ACC112 (cell line): Measurements from ENCODE around the gene ANKRD12.

ENCODE experiments used
- H2AFZ ChIP-seq: fragments of 200-600 bp; sonication (generic); one replicate; pipeline ENCODE4 v1.6.0; 2017; ENCODE audit warnings: antibody characterized with exemption, low read length; ENCODE audit not compliant: unreplicated experiment
- H3K27ac ChIP-seq: fragments of 200-600 bp; sonication (generic); 2 replicates; pipeline ENCODE4 v1.5.1; 2014; ENCODE audit warnings: low read depth, mild to moderate bottlenecking, antibody characterized with exemption, low read length, moderate library complexity
- H3K27me3 ChIP-seq: fragments of 200-600 bp; sonication (generic); 2 replicates; pipeline ENCODE4 v1.6.1; 2014; ENCODE audit warnings: mild to moderate bottlenecking, antibody characterized with exemption, low read length, moderate library complexity, mixed read lengths; ENCODE audit not compliant: insufficient read depth
- H3K36me3 ChIP-seq: fragments of 200-600 bp; sonication (generic); 2 replicates; pipeline ENCODE4 v1.6.1; 2016; ENCODE audit warnings: mild to moderate bottlenecking, antibody characterized with exemption, low read length, moderate library complexity, mixed read lengths; ENCODE audit not compliant: insufficient read depth
- H3K4me1 ChIP-seq: fragments of 200-600 bp; sonication (generic); one replicate; pipeline ENCODE4 v1.6.1; 2016; ENCODE audit warnings: low read length, mixed read lengths; ENCODE audit not compliant: insufficient read depth, unreplicated experiment, control insufficient read depth
- H3K4me3 ChIP-seq: fragments of 200-600 bp; sonication (generic); 2 replicates; pipeline ENCODE4 v1.5.1; 2014; ENCODE audit warnings: mild to moderate bottlenecking, low read depth, low read length
- H3K79me2 ChIP-seq: fragments of 200-600 bp; sonication (generic); one replicate; pipeline ENCODE4 v1.6.0; 2016; ENCODE audit warnings: low read length; ENCODE audit not compliant: control insufficient read depth, unreplicated experiment, insufficient read depth

The ANKRD12 gene

DNA sequence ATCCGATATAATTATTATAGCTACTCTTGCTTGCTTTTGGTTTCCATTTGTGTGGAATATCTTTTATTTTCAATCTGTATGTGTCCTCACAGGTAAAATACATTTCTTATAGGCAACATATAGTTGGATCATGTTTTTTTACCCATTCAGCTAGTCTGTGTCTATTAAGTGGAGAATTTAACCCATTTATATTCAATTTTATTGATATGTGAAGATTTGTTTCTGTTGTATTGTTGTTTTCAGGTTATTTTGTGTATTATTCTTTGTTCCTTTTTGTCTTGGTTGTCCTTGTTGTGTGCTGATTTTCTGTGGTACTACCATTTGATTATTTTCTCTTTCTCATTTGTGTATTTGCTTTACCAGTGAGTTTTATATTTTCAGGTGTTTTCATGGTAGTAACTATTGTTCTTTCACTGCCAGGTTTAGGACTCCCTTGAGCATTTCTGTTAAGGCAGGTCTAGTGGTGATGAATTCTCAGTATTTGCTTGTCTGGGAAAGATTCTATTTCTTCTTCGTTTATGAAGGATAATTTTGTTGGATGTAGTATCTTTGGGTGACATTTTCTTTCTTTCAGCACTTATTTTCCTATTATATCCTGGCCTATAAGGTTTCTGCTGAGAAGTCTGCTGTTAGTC, 95.4 kb downstream of the ANKRD12 start:
- Histone ChIP-seq H3K36me3 (peaks cover 62% of the 10 kb centered on the region), H3K79me2 (peaks cover 33% of the 10 kb centered on the region), H3K4me3 (no peak overlapping the region), H2AFZ (no peak overlapping the region), H3K27me3 (no peaks in the 10 kb centered on the region), H3K4me1 (no peaks in the 10 kb centered on the region), H3K27ac (no peak overlapping the region)

DNA sequence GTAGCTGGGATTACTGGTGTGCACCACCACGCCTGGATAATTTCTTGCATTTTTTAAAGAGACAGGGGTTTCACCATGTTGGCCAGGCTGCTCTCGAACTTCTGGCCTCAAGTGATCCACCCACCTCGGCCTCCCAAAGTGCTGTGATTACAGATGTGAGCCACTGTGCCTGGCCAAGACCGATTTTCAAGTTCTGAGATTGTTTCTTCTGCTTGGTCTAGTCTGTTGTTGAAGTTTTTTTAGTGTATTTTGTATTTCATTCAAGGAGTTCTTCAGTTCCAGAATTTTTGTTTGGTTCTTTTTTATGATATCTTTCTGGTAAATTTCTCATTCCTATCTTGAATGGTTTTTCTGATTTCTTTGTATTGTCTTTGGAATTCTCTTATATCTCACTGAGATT, 96.4 kb downstream of the ANKRD12 start:
- Histone ChIP-seq H3K4me1 (no peaks in the 10 kb centered on the region), H2AFZ (no peak overlapping the region), H3K79me2 (peaks cover 30% of the 10 kb centered on the region), H3K27ac (no peak overlapping the region), H3K4me3 (no peak overlapping the region), H3K36me3 (peaks cover 54% of the 10 kb centered on the region), H3K27me3 (no peaks in the 10 kb centered on the region)

DNA sequence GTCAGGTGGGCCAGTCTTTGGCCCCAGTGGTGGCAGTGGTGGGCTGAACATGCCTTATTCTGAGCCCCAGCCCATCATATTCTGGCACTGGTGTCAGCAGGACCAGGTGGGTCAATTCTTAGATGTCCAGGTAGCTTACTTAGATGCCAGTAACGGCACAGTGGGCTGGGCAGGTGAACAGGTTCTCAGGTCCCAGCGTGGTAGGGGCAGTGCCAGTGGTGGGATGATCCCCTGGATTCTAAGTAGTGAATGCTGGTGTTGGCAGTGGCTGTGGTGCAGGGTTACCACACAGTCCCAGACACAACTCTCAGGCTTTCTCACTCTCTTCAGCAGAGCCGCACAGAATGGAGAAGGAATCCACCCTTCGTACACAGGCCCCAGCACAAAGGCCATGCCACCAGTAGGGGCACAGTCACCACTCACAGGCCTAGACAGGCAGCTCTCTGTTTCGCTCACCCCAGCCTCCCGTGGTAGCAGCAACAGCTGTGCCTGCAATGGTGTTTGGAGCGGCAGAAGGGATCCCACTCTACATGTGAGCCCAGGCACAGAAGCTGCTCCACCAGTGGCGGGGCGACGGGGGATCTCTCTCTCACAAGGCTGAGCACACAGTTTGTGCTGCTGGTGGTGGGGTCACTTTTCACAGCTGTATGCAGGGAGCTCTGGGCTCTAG, 97.3 kb downstream of the ANKRD12 start:
- peaks cover 27% of the 10 kb centered on the region for H3K79me2 ChIP-seq
- H2AFZ ChIP-seq, result no peak overlapping the region
- H3K27ac ChIP-seq, result no peak overlapping the region
- no peak overlapping the region for H3K4me3 ChIP-seq
- H3K27me3 ChIP-seq, result no peaks in the 10 kb centered on the region
- H3K4me1 ChIP-seq, result no peaks in the 10 kb centered on the region
- peaks cover 46% of the 10 kb centered on the region for H3K36me3 ChIP-seq

GRCh38 chr18:9234528-9234927, 97.9 kb downstream of the ANKRD12 start:
- H3K79me2 ChIP-seq, result peaks cover 21% of the 10 kb centered on the region
- no peaks in the 10 kb centered on the region for H3K4me1 ChIP-seq
- H3K27ac ChIP-seq, result no peak overlapping the region
- H3K27me3 ChIP-seq, result no peaks in the 10 kb centered on the region
- no peak overlapping the region for H3K4me3 ChIP-seq
- no peak overlapping the region for H2AFZ ChIP-seq
- peaks cover 44% of the 10 kb centered on the region for H3K36me3 ChIP-seq

GRCh38 chr18:9237981-9238380, 101.4 kb downstream of the ANKRD12 start:
- Histone ChIP-seq H2AFZ (no peak overlapping the region), H3K36me3 (peaks cover 28% of the 10 kb centered on the region), H3K27me3 (no peaks in the 10 kb centered on the region), H3K4me3 (no peak overlapping the region), H3K27ac (no peak overlapping the region), H3K79me2 (no peaks in the 10 kb centered on the region), H3K4me1 (no peaks in the 10 kb centered on the region)

DNA sequence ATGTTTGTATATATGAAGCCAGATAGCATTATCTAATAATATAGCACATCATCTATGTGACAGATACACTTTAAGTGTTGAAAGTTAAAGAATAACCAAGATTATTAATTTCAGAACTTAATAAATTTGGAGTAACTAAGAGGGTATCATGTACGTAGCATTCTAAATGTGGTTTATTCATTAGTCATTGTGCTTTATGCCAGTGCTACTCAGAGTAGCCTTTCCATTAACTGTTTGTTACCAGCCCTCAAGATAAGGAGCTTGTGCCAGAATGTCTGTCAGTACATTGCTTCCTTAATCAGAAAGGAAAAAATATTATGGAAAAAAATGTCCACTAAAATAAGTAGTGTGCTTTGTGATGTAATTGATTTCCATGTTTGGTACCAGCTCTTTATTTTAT, 103.1 kb downstream of the ANKRD12 start:
- Histone ChIP-seq H3K4me3 (no peak overlapping the region), H3K4me1 (no peaks in the 10 kb centered on the region), H2AFZ (no peak overlapping the region), H3K36me3 (peaks cover 25% of the 10 kb centered on the region), H3K27me3 (no peaks in the 10 kb centered on the region), H3K79me2 (no peaks in the 10 kb centered on the region), H3K27ac (no peak overlapping the region)

- Histone ChIP-seq H3K4me1 (no peaks in the 10 kb centered on the region), H3K4me3 (no peak overlapping the region), H3K79me2 (no peaks in the 10 kb centered on the region), H3K27me3 (no peaks in the 10 kb centered on the region), H3K27ac (no peak overlapping the region), H3K36me3 (peaks cover 25% of the 10 kb centered on the region), H2AFZ (no peak overlapping the region)
These were observed 103.7 kb downstream of the ANKRD12 start for GRCh38 chr18:9240270-9240669.

GRCh38 chr18:9243029-9243428, 106.4 kb downstream of the ANKRD12 start:
- H3K79me2 ChIP-seq, result no peaks in the 10 kb centered on the region
- no peak overlapping the region for H3K27ac ChIP-seq
- no peaks in the 10 kb centered on the region for H3K4me1 ChIP-seq
- no peak overlapping the region for H3K4me3 ChIP-seq
- no peaks in the 10 kb centered on the region for H3K27me3 ChIP-seq
- no peak overlapping the region for H2AFZ ChIP-seq
- H3K36me3 ChIP-seq, result peaks cover 22% of the 10 kb centered on the region

DNA sequence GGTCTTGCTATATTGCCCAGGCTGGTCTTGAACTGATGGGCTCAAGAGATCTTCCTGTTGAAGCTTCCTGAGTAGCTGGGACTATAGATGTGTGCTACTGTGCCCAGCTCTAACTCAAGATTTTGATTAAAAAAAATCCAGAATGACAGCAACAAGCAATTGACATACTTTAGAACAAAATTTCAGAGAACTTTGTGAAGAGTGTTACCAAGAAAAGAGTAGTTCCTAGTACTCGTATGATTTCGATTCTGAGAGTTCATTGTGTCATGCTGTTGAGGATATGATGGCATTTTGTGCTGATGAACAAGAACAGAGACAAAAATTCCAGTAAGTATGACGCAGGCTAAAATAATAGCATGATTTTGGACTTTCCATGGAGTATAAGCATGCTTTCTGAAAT, 107.8 kb downstream of the ANKRD12 start:
- Histone ChIP-seq H3K4me1 (no peaks in the 10 kb centered on the region), H3K4me3 (no peak overlapping the region), H3K27me3 (no peaks in the 10 kb centered on the region), H3K36me3 (peaks cover 20% of the 10 kb centered on the region), H2AFZ (no peak overlapping the region), H3K27ac (no peak overlapping the region), H3K79me2 (no peaks in the 10 kb centered on the region)

DNA sequence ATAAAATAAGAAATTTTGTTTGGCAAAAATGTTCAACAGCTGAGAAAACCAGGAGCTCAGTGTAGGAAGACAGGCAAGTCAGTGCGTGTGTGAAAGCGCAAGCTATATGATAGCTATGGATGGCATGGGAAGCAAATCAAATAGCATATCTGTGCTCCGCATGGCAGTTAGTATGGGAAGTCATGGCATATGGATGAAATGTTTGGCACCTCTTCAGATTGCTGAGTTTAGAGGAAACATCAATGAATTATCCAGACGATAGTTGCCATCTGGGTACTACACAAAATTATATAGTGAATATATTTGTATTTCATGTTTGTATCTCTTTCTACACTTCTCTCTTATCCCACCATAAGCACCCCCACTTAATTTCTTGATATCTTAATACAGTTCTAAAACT, 112.1 kb downstream of the ANKRD12 start:
- H3K36me3 ChIP-seq, result peaks cover 28% of the 10 kb centered on the region
- no peak overlapping the region for H3K4me3 ChIP-seq
- H3K27me3 ChIP-seq, result no peaks in the 10 kb centered on the region
- no peaks in the 10 kb centered on the region for H3K4me1 ChIP-seq
- no peaks in the 10 kb centered on the region for H3K79me2 ChIP-seq
- H2AFZ ChIP-seq, result no peak overlapping the region
- no peak overlapping the region for H3K27ac ChIP-seq

- H3K79me2 ChIP-seq, result no peaks in the 10 kb centered on the region
- H2AFZ ChIP-seq, result no peak overlapping the region
- H3K4me3 ChIP-seq, result no peak overlapping the region
- no peaks in the 10 kb centered on the region for H3K27me3 ChIP-seq
- no peak overlapping the region for H3K27ac ChIP-seq
- peaks cover 32% of the 10 kb centered on the region for H3K36me3 ChIP-seq
- H3K4me1 ChIP-seq, result no peaks in the 10 kb centered on the region
These were observed 112.7 kb downstream of the ANKRD12 start for GRCh38 chr18:9249254-9249653.
